GM12801 (cell line): ENCODE data around the gene FREM1.

ENCODE experiments used
- CTCF ChIP-seq: IDR thresholded peaks from one replicate; pipeline ENCODE4 v1.5.1; 2011; ENCODE audit warnings: control low read depth; ENCODE audit not compliant: insufficient read length; ENCODE audit errors: extremely low read depth

The FREM1 gene

GRCh38 chr9:14813336-14814248 is 96.6 kb downstream of the FREM1 start:
- TF ChIP-seq CTCF: no peak

- no peak for TF ChIP-seq CTCF
These were observed 97.4 kb downstream of the FREM1 start for GRCh38 chr9:14812806-14813205.

GRCh38 chr9:14811844-14812243 is 98.4 kb downstream of the FREM1 start:
- TF ChIP-seq CTCF: no peak

- no peak for TF ChIP-seq CTCF
These were observed 103.2 kb downstream of the FREM1 start for GRCh38 chr9:14806941-14807520.

- no peak for TF ChIP-seq CTCF
These were observed 111.2 kb downstream of the FREM1 start for GRCh38 chr9:14799030-14799429.

GRCh38 chr9:14797435-14797834 is 112.8 kb downstream of the FREM1 start:
- no peak for TF ChIP-seq CTCF

- TF ChIP-seq CTCF: no peak
These were observed 116.8 kb downstream of the FREM1 start for GRCh38 chr9:14793389-14793788.
